ENCODE data around the gene GALNT15.

The GALNT15 gene

DNA sequence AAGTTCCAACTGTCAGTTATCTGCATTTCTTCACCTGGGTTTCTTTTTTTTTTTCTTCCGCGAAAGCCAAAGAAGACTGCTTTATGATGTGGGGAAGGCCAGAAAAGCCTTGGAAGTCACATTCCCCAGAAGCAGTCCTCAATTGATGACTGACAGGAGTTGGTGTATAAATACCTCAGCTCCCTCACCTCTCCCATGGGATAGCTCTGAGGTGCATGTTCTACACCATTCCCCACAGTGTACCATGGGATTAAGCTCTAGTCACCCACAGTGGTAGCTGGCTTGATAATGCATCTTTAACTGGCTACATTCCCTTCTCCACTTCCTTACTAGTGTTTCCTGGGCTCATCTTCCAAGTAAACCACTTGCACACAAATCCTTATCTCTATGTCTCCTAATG lies 59.8 kb downstream of the GALNT15 start:
- no peak for DNase-seq

DNA sequence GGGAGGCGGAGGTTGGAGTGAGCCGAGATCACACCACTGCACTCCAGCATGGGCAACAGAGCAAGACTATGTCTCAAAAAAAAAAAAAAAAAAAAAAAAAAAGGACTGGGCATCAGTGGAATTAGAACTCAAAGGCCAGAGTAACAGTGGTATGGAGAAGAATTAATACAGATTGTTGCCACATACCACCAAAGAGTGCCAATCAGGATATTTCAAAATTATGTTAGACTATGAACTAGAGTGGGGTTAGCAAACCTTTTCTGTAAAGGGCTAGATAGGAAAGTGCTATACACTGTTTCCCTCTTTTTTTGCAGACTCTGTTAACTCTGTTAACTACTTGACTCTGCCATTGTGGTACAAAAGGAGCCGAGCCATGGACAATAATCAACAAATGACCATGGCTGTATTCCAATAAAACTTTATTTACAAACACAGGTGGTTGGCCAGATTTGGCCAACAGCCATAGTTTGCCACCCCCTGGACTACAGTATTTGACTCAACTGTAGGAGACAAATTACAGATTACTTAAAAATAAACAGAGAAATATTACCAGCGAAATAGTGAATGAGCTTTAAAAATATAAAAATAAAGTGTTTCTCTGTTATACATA lies 61.7 kb downstream of the GALNT15 start:
- no peak for DNase-seq

DNA sequence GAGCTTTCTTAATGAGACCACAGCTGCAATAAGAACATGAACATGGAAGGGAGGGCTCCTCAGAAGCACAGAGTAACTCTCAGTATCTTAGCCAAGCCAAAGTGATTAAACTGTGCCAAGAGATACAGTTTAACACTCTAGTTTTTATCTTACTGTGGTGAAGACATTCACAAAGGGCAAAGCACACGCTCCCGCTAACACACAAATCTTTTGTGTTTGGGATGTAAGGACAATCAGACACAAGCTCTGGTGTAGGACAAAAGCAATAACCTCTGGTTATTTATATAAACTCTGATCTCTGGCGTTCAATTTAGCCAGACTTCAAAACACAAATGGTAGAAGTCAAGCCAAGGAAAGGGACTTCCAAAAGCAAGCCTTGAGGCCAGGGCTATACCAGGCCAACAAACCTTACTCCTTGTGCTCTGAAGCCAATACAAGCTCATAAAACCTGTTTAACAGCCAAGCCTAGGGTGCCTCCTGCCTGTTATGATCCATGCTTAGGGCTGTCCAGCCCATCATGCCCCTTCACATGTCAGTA lies 62.4 kb downstream of the GALNT15 start:
- no peak for DNase-seq

DNA sequence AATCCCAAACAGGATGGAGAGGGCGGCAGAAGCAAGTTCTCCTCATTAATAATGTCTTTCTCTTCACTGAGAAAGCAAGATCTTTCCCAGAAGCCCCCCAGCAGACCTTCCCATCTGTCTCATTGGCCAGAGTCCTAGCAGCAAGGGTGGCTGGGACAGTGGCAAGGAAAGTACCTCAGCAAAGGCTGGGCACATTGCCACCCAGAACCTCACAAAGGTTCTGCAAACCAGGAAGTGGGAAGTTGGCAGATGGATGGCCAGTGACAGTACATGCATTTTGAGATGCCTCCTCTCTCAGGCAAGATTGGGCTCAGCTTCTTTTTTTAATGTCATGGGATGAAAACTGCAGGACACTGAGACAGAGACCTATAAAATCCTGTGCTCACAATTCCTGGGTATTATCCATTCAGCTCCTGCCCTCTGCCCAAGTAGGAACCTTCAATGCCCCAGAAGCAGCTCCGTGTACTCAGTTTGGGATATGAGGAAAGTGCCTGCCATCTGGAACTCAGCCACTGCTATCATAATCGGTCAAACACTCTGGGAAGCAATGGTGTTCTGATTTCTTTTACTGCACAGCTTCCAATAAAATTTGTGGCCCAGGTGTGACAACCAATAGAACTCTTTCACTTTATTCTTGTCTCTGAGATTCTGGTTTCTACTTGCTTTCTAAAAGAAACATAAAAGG lies 64.7 kb downstream of the GALNT15 start:
- no peak for DNase-seq

DNA sequence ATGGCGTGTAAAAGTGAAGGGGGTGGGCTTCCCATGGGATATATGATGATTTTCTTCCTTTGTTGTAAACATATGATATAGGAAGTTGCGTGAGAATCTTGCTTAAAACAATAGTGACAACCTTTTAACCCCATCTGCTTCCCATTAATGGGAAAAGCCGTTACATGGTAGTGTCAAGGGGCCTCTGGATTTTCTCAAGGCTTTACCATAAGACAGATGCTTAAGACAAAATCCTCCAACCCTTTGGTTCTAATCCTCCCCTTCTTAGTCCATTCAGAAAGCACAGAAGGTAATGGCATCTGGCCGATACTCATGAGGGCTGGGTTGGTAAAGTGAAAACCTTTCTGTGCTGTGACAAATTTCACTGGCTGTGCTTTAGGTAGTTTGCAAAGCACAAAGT lies 65.3 kb downstream of the GALNT15 start:
- DNase-seq, result no peak

DNA sequence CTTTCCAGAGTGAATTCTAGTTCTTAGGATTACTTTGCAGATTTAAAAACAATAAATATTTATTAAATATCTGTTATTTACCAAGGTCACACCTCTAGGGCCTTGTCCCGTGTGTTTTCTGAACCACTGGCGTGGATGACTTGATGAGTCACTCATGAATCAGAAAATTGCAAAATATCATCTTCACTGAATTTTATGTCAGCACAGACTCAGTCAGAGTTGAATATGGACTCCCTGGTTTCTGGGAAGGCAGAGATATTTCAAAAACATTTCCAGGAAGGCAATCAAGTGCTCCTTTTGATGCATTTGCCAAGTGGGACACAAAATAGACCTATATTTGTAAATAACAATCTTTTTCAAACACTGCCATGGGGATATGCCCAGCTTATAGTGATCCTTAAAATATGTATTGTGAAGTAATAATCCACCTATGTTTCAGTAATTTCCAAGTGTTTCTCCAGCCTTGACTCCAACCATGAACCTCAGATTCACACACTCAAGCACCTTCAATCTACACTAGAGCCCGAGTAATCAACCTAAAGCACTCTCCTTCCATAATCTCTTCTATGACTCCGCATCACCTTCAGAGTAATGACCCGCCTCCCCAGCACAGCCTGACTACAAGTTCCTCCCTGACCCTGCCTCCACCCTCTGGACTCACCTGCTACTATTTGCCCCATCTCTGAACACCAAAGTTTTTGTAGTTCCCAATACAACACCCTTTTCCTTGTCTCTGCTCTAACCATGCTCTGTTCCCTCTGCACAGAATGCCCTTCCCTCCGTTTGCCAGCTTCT lies 65.9 kb downstream of the GALNT15 start:
- DNase-seq, result no peak

DNA sequence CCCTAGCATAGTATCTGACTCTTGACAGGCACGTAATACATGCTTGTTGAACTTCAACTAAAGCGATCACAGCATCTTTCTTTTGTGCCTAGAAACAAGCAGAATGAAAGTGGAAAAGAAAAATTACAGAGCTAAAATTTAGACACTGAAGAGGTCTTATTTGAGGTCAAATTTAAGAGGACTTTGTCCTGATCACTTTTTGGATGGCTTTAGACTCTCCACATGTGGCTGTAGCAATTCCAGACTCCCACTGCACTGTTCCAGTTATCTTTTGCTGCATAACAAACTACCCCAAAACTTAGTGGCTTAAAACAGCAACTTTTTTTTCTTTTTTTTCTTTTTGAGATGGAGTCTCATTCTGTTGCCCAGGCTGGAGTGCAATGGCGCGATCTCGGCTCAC lies 66.7 kb downstream of the GALNT15 start:
- DNase-seq, result no peak

DNA sequence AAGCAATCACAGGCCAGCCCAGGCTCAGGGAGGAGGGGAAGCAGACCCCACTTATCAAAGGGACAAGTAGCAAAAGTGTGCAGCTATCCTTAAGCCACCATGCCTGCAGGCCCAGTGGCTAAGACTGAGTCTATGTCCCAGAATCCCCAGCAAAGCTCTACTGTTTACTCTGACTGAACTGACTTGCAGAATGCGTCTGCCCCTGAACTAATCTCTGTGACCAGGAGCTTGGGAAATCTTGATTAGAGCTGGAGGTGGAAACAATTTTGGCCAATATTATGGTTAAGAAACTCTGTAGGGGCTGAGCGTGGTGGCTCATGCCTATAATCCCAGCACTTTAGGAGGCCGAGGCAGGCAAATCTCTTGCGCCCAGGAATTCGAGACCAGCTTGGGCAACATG lies 67.7 kb downstream of the GALNT15 start:
- no peak for DNase-seq

DNA sequence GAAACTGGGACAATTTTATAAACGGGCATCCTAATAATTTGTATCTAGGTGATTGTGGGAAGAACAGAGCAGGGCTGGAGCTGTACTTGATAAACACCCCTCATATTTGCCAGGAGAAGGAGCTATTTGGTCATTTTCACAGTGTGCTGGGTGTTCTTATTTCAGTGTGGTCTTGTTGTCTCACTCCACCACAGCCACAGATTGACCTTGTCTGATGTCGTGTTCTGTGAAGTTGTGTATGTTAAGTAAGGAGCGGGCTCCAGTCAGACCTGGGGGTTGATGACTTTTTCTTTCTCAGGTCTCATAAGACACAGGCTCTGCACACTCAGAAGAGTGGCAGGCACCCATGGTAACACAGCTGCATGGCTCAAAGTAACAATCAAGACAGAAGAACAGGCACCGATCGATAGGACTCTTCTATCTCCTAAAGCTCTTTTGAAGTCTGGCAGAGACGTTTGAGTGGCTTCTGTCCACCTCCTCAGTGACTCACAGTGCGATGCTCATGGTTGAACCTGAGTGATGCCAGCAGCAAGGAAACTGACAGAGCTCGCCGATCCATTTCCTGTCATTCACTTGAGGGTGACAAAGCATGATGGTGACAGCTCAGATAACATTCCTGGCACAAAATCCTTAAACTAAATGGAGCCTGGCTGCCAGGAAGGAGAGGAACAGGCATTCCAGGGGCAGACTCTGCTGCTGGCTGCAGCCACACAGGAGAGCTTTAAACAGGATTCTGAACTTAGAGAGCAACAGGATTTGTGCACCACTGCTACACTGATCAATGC lies 69.4 kb downstream of the GALNT15 start:
- no peak for DNase-seq

DNA sequence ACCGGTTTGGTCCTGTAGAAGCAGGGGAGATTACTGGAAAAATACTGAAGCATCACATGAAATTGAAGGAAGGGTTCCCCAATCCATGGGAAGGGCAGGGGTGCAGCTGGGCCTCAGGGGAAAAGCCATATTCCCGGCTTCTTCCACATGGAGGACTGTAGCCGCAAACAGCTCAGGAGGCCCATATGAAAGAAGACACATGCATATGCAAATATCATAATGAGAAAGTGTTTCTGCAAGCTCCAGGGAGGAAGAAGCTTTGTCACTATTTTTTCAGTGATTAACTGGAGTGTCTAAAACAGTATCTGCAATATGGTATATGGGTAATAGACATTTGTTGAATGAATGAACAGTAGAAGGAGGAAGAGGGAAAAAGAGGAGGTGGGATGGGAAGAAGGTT lies 71.1 kb downstream of the GALNT15 start:
- DNase-seq, result no peak

DNA sequence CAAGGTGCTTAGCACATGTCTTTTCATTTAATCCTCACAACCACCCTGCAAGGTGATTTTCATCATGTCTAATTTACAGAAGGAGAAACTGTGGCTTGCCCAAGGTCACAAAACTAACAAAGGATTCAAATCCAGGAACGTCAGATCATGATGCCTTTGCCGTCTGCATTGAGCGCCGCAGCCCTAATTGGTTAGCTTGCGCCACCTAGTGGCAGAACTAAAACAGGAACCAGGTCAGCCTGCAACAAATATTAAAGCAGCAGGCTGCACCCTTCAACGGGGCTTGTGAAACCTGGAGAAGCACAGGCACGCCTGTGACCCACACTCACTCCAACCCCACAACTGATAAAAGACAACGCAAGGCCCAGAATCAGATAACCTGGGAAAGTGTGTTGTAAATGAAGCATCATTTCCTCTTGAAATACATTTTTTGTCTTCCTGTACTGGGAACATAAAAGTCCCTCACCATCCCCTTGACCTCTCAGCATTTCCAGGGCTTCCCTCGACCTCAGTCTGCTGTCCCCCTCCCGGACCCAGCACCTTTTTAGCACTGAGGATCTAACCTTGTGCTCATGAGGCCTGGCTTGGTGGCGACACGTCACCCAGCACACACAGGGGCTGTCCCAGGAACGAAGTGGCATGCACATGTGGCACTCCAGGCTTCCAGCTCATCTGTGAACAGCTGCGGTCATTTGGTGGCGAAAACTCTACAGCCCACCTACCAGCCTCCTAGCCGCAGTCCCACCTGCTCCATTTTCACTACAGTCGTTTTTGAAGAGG lies 73.0 kb downstream of the GALNT15 start:
- peak; percentile 87 for DNase-seq

DNA sequence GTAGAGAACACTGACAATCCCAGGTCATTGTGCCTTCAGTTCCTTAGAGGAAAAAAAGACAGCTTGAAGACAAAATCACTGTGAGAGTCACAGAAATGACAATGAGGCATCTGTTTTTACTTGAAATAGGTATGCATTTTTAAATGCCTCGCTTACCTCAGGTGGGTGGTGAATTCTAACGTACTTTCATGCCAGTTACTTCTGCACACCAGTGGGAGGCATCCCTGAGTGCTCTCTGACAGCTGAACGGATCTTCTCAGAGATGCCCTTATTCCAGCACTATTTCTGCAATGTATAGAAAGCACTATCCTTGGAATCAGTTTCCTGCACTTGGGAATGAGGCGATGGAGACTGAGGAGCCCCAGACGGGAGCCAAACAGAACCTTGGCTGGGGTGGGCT lies 74.1 kb downstream of the GALNT15 start:
- DNase-seq, result no peak

DNA sequence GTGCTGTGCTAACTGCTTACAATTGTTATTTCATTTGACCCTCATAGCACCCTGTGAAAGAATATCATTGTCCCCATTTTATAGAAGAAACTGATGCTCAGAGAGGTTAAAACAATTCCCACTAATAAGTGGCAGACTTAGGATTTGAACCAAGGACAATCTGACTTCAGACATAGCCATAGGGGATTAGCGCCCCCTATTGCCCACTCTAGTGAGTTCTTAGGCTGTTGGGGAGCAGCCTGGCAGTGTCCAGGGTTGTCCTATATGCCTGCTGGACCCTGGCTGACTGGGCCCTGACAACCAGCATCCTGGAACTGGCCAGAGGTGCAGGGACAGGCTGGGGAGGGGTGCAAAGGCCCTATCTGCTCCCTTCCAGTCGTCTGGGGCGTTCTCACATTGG lies 74.9 kb downstream of the GALNT15 start:
- DNase-seq, result no peak

DNA sequence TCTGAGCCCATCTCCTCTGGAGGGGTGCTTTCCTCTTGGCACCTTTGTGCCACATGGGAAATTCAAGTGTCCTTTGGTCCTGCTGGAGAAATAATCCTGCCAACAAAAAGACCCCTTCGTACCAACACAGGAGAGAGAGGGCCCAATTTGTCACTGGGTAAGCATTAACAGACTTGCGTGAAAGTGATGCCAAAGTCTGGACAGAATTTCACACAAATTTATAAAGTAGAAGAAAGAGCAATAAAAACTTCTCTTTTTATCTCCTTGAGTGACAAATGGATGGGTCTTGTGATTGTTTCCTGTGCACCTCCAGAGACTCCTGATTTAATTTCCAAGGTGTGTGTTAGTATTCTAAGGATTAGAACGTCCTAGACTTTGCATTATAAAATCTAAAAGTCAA lies 75.4 kb downstream of the GALNT15 start:
- DNase-seq, result no peak

DNA sequence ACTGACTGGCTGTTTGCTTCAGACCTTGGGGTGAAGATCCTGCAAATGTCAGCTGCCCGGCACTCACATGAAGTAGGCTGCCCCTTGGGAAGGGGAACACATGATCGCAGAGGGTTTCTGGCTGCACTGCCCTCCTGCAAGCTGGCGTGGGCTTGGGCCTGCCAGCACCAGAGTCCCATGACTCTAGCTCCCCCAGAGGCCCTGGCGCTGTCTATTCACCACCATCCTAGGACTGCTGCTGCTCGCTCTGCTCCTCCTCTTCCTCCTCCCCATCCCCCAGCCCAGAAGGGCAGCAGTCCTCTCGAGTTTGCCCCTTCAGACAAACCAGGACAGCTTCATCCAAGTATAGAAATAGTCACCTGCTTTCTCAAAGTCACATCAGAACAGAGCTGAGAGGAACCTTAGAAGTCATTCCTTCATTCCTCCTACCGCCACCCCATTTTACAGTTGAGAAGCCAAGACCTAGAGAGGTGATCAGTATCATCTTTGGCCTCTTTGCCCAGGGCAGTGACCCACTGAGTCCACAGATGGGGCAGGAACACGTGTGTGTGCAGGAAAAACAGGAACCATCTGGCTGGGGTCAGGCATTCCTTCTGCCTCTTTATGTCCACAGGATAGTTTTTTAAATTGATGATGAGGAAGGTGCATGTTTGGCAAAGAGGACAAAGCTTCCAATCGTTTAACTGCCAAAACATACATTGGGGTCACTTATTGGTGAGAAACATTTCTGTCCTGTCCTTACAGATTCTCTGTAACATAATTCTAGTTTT lies 77.0 kb downstream of the GALNT15 start:
- DNase-seq, result no peak

DNA sequence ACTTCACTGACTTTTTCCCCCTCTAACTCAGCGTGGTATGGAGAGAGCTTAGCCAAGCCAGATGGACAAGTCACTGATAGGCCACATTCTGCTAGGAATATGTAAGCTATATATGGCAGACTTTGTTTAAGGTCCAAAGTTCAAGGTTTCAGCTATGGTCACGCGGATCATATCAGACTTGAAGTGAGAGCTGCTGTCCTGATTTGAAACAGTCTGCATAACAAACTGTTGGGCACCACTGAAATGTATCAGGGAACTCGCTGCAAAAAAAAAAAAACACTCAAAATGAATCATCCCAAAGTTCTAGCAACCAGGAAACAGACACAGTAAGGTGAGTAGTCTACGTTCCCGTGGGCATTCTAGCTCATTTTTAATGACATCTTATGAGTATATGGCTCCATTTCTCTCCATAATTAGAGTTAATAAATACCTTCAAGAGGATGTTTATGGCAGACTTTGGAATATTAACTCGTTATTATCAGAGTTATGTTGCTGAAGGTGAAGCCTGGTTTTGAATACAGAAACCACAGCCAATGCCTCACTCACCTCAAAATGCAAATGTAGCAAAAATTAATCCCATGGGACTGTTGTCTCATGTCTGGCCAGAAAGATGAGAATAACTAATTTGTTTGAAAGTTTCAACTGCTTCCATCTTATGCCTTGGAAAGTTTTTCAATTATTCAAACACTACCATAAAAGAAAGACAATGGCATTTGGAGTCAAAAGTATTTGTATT lies 77.9 kb downstream of the GALNT15 start:
- DNase-seq, result no peak

DNA sequence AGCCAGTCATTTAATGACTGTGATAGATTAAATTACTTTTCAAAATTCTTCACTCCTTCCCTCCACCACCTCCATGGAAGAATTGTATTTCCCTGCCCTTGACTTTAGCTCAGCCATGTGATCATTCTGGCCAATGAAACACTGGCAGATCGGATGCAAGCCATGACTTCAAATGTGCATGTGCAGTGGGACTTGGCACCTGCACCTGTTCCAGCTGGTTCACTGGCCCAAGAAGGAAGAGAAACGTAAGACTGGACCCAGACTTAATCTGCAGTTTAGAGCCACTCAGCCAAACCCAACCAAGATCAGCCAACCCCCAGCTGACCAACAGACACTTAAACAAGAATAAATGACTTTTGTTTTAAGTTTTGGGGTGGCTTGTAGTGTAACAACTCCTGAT lies 78.5 kb downstream of the GALNT15 start:
- no peak for DNase-seq

DNA sequence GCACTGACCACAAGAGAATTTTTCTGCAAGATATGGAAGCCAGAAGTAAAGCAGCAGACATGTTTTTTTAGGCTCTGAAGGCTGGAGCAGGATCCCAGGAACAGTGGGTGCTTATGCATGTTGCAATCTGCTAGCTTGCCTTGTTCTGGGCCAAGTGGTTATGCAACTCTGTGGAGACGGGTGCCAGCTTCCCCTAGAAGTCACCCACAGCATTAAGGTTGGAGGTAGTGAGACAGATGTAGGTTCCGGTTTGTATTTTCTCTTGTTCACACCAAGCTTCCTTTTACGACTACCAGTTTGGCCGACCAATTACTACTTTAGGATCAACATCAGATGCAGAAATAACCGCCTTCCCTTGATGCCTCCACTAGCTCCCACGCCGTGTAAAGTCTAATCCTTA lies 79.1 kb downstream of the GALNT15 start:
- no peak for DNase-seq

DNA sequence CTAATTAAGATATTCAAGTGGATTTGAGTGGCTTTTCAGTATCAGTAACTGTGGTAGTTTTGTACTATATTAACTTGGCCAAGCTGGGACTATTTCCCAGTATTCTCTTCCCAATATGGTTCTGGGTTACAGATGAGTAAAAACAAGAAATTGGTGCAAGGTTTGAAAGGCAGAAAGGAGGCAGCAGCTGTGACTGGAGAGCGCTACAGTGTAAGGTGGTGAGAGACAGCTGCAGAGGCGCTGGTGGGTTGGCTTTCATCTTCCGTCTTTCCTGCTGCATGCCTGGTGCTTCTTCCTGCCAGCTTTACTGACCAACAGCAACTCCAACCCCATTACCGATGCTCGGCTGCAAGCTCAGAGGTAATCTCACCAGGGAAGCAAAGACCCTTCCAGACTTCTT lies 80.4 kb downstream of the GALNT15 start:
- DNase-seq, result no peak

DNA sequence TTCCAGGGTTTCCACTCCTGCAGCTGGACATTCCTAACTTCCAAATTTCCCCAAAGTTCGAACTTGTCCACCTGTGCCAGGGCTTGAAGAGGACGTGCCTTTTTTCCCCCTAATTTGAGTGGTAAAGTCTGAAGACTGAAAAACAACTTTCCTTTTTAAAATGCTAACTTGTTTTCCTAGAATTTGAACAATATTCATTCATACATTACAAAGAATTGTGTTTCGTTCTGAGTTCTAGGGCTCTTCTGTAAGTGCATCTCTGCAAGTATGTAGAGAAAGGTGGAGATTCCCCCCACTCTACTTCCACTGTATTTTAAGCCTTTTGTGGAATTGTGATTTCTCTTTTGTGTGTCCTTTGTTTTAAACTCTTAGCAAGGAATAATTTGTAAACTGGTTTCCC lies 80.8 kb downstream of the GALNT15 start:
- DNase-seq, result no peak

DNA sequence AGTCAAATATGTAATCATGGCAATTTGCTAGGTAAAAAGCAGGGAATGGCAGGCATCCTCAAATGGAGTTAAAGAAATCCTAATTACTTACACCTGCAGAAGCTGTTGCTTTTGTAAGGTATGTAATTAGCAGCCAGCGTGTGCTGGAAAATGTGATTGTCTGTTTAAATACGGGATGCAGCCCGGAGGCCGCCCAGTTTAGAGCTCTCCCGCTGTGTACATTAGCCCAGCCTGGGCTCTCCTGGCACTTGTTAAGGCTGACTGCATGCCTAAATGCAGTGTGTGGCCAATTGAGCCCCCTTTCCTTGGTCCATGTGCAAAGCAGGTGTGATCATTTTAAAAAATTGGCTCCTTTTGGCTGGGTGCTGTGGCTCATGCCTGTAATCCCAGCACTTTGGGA lies 81.2 kb downstream of the GALNT15 start:
- DNase-seq, result no peak

Measured in activated CD8-positive, alpha-beta memory T cell treated with anti-CD3 and anti-CD28 coated beads for 24 hours (primary cell).